Peyer's patch (tissue), 4 donors: ENCODE measurements around the gene EPC2. TPM values are rescaled to one million over a fixed set of nuclear protein-coding genes. Genes with fewer than 3 reads are reported as not detected.

Source experiments
- DNase-seq, 3 donors: peaks; one replicate each; pipeline ENCODE4 v3.0.0-alpha.2; 2017 to 2019
- H3K27ac ChIP-seq, 4 donors: fragments of 200-600 bp; sonication (generic); one replicate each; pipeline ENCODE4 v1.5.1; 2016 to 2019
- H3K27me3 ChIP-seq, 2 donors: fragments of 200-600 bp; sonication (generic); one replicate each; pipeline ENCODE4 v1.5.1; 2019
- H3K36me3 ChIP-seq, 3 donors: fragments of 200-600 bp; sonication (generic); one replicate each; pipeline ENCODE4 v1.5.1; 2016 to 2019
- H3K4me1 ChIP-seq, 4 donors: fragments of 200-600 bp; sonication (generic); one replicate each; pipeline ENCODE4 v1.5.1; 2016 to 2019
- H3K4me3 ChIP-seq, 4 donors: fragments of 200-600 bp; sonication (generic); 1 replicate in 3 of 4; 2 replicates in 1 of 4; pipeline ENCODE4 v1.5.1; 2016 to 2019; ENCODE audit warnings: mild to moderate bottlenecking in 1 of 4
- H3K9me3 ChIP-seq, 4 donors: fragments of 200-600 bp; sonication (generic); one replicate each; pipeline ENCODE4 v1.5.1; 2016 to 2019; ENCODE audit warnings: mild to moderate bottlenecking in 1 of 4
- CTCF ChIP-seq, 6 experiments: fragments of 450-650 bp in 4 of 6; fragments of 200-600 bp in 2 of 6; sonication (generic) in 1 of 6; IDR thresholded peaks; one replicate each; pipeline ENCODE4 v1.5.1; 2017 to 2019; ENCODE audit warnings: antibody characterized with exemption in 6 of 6, mild to moderate bottlenecking in 3 of 6, moderate library complexity in 1 of 6
- POLR2A ChIP-seq, 2 donors: fragments of 450-650 bp; IDR thresholded peaks; one replicate each; pipeline ENCODE4 v1.5.1; 2017; ENCODE audit warnings: antibody characterized with exemption in 2 of 2, mild to moderate bottlenecking in 2 of 2, moderate library complexity in 2 of 2
- total RNA-seq, 4 donors: library from RNA; depleted of rRNA; stranded (reverse); fragments of >200 nt; gene quantifications; one replicate each; pipeline ENCODE4 v1.1.0, GENCODE V29; 2016

EPC2 gene
- total RNA-seq, 4 donors from 2014 or later: 22.6 to 70.1 (median 28.3) TPM

- Histone ChIP-seq H3K36me3 (no peaks in the 10 kb centered on the region), H3K9me3 (no peaks in the 10 kb centered on the region), H3K27ac (no peak overlapping the region), H3K27me3 (no peaks in the 10 kb centered on the region), H3K4me1 (peaks cover 0 to 5% (median 0%) of the 10 kb centered on the region in 4 donors), H3K4me3 (no peak overlapping the region)
- DNase-seq: no peak
- TF ChIP-seq POLR2A (IDR thresholded peaks at IDR 0.05): no peak
- no peak for TF ChIP-seq CTCF (IDR thresholded peaks at IDR 0.05)
These were observed 19.7 kb downstream of the EPC2 start for GRCh38 chr2:148664229-148664628.

DNA sequence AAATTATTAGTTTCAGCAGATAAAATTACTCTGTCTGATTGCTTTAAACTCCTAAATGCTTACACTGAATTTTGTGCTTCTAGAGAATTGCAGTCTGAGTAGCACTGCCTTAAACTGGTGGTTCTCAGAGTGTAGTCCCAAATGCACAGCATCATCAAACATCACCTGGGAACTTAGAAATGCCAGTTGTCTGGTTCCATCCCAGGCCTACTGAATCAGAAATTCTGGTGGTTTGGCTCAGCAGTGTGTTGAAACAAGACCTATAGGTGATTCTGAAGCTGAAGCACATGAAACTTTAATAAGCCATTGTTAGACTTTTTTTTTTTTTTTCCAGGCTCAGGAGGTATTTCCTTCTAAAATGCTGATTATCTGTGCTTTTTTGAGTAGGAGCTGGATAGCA lies 22.0 kb downstream of the EPC2 start:
- Histone ChIP-seq H3K4me1 (peaks cover 0 to 7% (median 0%) of the 10 kb centered on the region in 4 donors), H3K36me3 (no peaks in the 10 kb centered on the region), H3K27ac (no peak overlapping the region), H3K27me3 (no peaks in the 10 kb centered on the region), H3K9me3 (no peaks in the 10 kb centered on the region), H3K4me3 (no peak overlapping the region)
- DNase-seq: no peak
- TF ChIP-seq POLR2A (IDR thresholded peaks at IDR 0.05): no peak
- TF ChIP-seq CTCF (IDR thresholded peaks at IDR 0.05): no peak

GRCh38 chr2:148667113-148667836 lies 22.7 kb downstream of the EPC2 start:
- Histone ChIP-seq H3K4me3 (no peak overlapping the region), H3K4me1 (peaks cover 0 to 7% (median 0%) of the 10 kb centered on the region in 4 donors), H3K36me3 (no peaks in the 10 kb centered on the region), H3K9me3 (no peaks in the 10 kb centered on the region), H3K27ac (no peak overlapping the region), H3K27me3 (no peaks in the 10 kb centered on the region)
- DNase-seq: no peak
- no peak for TF ChIP-seq CTCF (IDR thresholded peaks at IDR 0.05)
- no peak for TF ChIP-seq POLR2A (IDR thresholded peaks at IDR 0.05)

- Histone ChIP-seq H3K27me3 (no peaks in the 10 kb centered on the region), H3K4me3 (no peak overlapping the region), H3K9me3 (no peaks in the 10 kb centered on the region), H3K36me3 (no peaks in the 10 kb centered on the region), H3K27ac (no peak overlapping the region), H3K4me1 (peaks cover 0 to 13% (median 0%) of the 10 kb centered on the region in 4 donors)
- no peak for TF ChIP-seq CTCF (IDR thresholded peaks at IDR 0.05)
- no peak for TF ChIP-seq POLR2A (IDR thresholded peaks at IDR 0.05)
- DNase-seq: no peak
These were observed 26.2 kb downstream of the EPC2 start for GRCh38 chr2:148670773-148671172.

DNA sequence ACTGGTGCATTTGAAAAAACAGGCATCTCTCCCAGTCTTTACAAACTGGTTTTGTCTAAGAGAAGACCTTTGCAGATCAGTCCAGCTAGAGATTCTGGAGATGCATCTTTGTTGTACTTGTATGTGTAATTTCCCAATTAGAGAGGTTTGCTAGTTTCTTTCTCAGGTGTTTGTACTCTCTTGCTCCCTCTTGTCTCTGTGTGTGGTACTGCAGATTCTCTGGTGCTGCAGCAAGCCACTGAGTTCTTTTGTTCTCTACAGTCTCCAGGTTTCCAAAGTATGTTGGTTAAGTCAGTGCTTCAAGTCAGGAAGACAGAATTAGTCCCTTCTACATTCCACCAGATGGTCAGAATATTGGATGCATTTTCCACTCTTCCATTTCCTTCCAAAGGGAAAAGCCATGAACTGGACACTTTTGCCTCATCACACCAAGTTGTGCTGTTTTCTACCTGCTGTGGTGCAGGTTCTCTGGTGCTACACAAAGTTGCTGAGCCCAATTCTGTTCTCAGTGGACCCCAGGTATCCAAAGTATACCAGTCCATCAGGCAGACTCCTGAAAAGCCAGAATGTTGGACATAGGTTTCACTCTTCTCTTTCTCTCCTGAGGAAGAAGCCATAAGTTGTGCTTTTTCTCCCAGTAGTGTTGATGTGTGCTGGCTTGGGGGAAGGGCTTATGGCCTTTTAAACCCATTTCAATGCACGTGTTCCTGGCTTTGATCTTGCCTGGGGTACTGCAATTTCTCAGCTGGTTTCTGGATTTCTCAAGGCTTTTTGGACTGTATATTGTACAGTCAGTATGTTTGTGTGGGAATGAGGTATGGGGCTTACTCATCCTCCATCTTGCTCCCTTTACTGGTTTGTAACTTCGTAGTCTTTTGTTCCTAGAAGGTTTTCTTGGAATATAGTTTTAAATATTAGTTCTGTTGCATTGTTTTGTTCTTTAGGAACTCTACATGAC lies 29.8 kb downstream of the EPC2 start:
- H3K36me3 ChIP-seq: no peaks in the 10 kb centered on the region
- peaks cover 0 to 17% (median 0%) of the 10 kb centered on the region in 4 donors for H3K4me1 ChIP-seq
- H3K27ac ChIP-seq: no peak overlapping the region
- no peaks in the 10 kb centered on the region for H3K9me3 ChIP-seq
- TF ChIP-seq POLR2A (IDR thresholded peaks at IDR 0.05) (no peak), CTCF (IDR thresholded peaks at IDR 0.05) (peak in 4 of 6 experiments; percentile 41 to 59 (median 54))
- H3K4me3 ChIP-seq: no peak overlapping the region
- DNase-seq: peak in 1 of 3 donors; percentile 57
- H3K27me3 ChIP-seq: no peaks in the 10 kb centered on the region
